ENCODE measurements around the gene HTR7. TPM values are rescaled to one million over a fixed set of nuclear protein-coding genes. Genes with fewer than 3 reads are reported as not detected.

Gene HTR7
- total and polyA plus RNA-seq, 2 experiments from 2014 or later = 0.23 to 1.8 TPM

DNA sequence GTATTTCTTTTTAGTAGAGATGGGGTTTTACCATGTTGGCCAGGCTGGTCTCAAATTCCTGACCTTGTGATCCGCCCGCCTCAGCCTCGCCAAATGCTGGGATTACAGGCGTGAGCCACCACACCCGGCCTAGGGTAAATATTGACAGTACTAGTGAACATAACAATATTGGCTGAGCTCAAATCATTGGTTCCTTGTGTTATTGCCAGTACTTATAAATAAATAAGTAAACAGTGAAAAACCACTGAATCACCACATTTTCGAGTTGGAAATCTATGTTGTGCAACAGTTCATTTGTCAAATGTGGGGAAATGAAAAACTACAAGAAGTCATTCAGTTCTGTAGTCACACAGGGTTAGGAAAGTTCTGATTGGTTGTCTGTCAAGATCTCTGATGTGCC is 29.7 kb upstream of the HTR7 start:
- Histone ChIP-seq H3K79me2 (no peaks in the 10 kb centered on the region), H4K20me1 (ENCODE audit: insufficient read depth, poor library complexity, severe bottlenecking) (no peaks in the 10 kb centered on the region), H3K27ac (no peak overlapping the region), H3K4me2 (no peak overlapping the region), H3K9me2 (replicated peaks; ENCODE audit: insufficient read depth) (no peaks in the 10 kb centered on the region), H3K27me3 (no peaks in the 10 kb centered on the region), H3K9me3 (ENCODE audit: low read depth) (no peaks in the 10 kb centered on the region), H3K4me3 (no peak overlapping the region), H2AFZ (no peak overlapping the region), H3K4me1 (ENCODE audit: insufficient read depth) (peaks cover 5% of the 10 kb centered on the region), H3K36me3 (replicated peaks; ENCODE audit: insufficient read depth, low read depth) (no peaks in the 10 kb centered on the region)
- WGBS (ENCODE audit: low lambda C conversion rate, missing lambda C conversion rate) = 86% methylated on average over 6 of the region's 6 CpGs
- TF ChIP-seq EZH2 (IDR thresholded peaks at IDR 0.05; ENCODE audit: borderline replicate concordance) (no peak), EZH2phosphoT487 (IDR thresholded peaks at IDR 0.05; ENCODE audit: low read depth, severe bottlenecking, unreplicated experiment) (no peak)
- TF ChIP-seq, protein P1, sequence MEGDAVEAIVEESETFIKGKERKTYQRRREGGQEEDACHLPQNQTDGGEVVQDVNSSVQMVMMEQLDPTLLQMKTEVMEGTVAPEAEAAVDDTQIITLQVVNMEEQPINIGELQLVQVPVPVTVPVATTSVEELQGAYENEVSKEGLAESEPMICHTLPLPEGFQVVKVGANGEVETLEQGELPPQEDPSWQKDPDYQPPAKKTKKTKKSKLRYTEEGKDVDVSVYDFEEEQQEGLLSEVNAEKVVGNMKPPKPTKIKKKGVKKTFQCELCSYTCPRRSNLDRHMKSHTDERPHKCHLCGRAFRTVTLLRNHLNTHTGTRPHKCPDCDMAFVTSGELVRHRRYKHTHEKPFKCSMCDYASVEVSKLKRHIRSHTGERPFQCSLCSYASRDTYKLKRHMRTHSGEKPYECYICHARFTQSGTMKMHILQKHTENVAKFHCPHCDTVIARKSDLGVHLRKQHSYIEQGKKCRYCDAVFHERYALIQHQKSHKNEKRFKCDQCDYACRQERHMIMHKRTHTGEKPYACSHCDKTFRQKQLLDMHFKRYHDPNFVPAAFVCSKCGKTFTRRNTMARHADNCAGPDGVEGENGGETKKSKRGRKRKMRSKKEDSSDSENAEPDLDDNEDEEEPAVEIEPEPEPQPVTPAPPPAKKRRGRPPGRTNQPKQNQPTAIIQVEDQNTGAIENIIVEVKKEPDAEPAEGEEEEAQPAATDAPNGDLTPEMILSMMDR (IDR thresholded peaks at IDR 0.05; ENCODE audit: poor library complexity) = no peak
- DNase-seq (ENCODE audit: low spot score) = no peak

DNA sequence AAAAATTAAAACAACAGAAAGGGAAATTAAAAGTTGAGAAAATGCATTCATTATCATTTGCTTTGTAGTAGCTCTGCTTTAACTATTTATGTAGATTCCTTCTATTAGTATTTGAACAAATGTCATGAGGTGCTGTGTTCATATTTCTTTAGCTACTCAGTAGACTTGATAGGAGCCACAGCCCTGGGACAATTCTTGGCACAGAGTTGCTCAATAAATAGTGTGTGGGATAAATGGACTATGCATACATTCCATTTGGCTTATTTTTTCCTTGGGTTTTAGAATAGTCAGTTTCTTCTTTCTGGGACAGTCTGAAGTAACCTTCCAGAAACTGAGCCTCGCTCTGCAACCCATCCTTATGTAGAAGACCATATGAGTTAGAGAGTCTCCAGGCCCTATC is 27.3 kb upstream of the HTR7 start:
- Histone ChIP-seq H3K79me2 (no peaks in the 10 kb centered on the region), H4K20me1 (ENCODE audit: insufficient read depth, poor library complexity, severe bottlenecking) (no peaks in the 10 kb centered on the region), H3K4me1 (ENCODE audit: insufficient read depth) (peaks cover 5% of the 10 kb centered on the region), H3K27ac (no peak overlapping the region), H2AFZ (no peak overlapping the region), H3K4me2 (no peak overlapping the region), H3K4me3 (no peak overlapping the region), H3K9me2 (replicated peaks; ENCODE audit: insufficient read depth) (no peaks in the 10 kb centered on the region), H3K27me3 (no peaks in the 10 kb centered on the region), H3K36me3 (replicated peaks; ENCODE audit: insufficient read depth, low read depth) (no peaks in the 10 kb centered on the region), H3K9me3 (ENCODE audit: low read depth) (no peaks in the 10 kb centered on the region)
- DNase-seq (ENCODE audit: low spot score) = no peak
- WGBS (ENCODE audit: low lambda C conversion rate, missing lambda C conversion rate) = 100% methylated on average over 1 of the region's 1 CpG
- no peak for TF ChIP-seq EZH2phosphoT487 (IDR thresholded peaks at IDR 0.05; ENCODE audit: low read depth, severe bottlenecking, unreplicated experiment)
- TF ChIP-seq, protein P1 (IDR thresholded peaks at IDR 0.05; ENCODE audit: poor library complexity) = no peak
- TF ChIP-seq EZH2 (IDR thresholded peaks at IDR 0.05; ENCODE audit: borderline replicate concordance) = no peak

DNA sequence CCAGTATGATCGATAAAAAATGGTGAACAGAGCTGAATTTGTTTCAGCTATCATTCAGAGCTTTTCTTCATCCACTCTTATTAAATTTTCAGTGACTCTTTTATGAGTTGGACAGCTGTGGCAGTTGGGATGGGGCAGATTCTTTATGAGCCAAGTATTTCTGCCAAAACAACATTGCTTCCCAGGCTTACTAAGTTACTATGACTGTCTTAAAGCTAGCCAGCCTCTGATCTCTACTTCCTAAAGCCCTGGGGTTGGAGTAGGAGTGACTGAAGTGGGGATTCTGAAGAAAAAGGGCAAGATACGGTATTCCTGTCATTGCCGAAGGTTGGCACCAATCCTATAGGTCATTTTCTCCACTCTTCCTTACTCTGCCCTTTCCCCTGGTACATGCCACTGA is 26.6 kb upstream of the HTR7 start:
- Histone ChIP-seq H3K9me3 (ENCODE audit: low read depth) (no peaks in the 10 kb centered on the region), H3K4me2 (no peak overlapping the region), H3K4me3 (no peak overlapping the region), H3K9me2 (replicated peaks; ENCODE audit: insufficient read depth) (no peaks in the 10 kb centered on the region), H3K27ac (no peak overlapping the region), H3K36me3 (replicated peaks; ENCODE audit: insufficient read depth, low read depth) (no peaks in the 10 kb centered on the region), H4K20me1 (ENCODE audit: insufficient read depth, poor library complexity, severe bottlenecking) (no peaks in the 10 kb centered on the region), H3K4me1 (ENCODE audit: insufficient read depth) (peaks cover 5% of the 10 kb centered on the region), H3K27me3 (no peaks in the 10 kb centered on the region), H2AFZ (no peak overlapping the region), H3K79me2 (no peaks in the 10 kb centered on the region)
- 96% methylated on average over 3 of the region's 3 CpGs for WGBS (ENCODE audit: low lambda C conversion rate, missing lambda C conversion rate)
- DNase-seq (ENCODE audit: low spot score) = no peak
- TF ChIP-seq EZH2 (IDR thresholded peaks at IDR 0.05; ENCODE audit: borderline replicate concordance) = no peak
- TF ChIP-seq EZH2phosphoT487 (IDR thresholded peaks at IDR 0.05; ENCODE audit: low read depth, severe bottlenecking, unreplicated experiment) = no peak
- TF ChIP-seq, protein P1 (IDR thresholded peaks at IDR 0.05; ENCODE audit: poor library complexity) = no peak

All from hepatocyte (in vitro differentiated cells).